Panc1 (cell line): ENCODE measurements around the gene IFI30. TPM values are rescaled to one million over a fixed set of nuclear protein-coding genes. Genes with fewer than 3 reads are reported as not detected.

Experiments used
- ATAC-seq: fragments of 200-7000 bp; cut with Tn5 transposase; 2 replicates; pipeline ENCODE4 v1.9.1; 2020; ENCODE audit warnings: mild to moderate bottlenecking, moderate library complexity
- BruUV-seq: library from RNA; stranded (reverse); fragments of 400-500 nt; replicated peaks from 2 replicates; lab custom pipeline; 2021; lab: Mats Ljungman, UMichigan
- CTCF ChIA-PET: fragments of 300-600 bp; sonication (Branson Sonifier 250); formaldehyde crosslinking; loops from one replicate; lab custom pipeline; 2022; ENCODE audit warnings: antibody characterized with exemption; lab: Charles Lee
- POLR2A ChIA-PET: fragments of 300-600 bp; sonication (Branson Sonifier 250); formaldehyde crosslinking; loops from one replicate; lab custom pipeline; 2022; ENCODE audit warnings: antibody characterized with exemption; lab: Charles Lee
- DNase-seq: peaks from one replicate; pipeline ENCODE4 v3.0.0-alpha.2; 2010; ENCODE audit warnings: low read depth, low spot score
- H3K27ac ChIP-seq: 2 replicates; pipeline ENCODE4 v1.5.1; 2011; ENCODE audit warnings: mild to moderate bottlenecking, low read length, inconsistent platforms
- H3K27me3 ChIP-seq: fragments of 200-500 bp; sonication (Bioruptor generic); 2 replicates; pipeline ENCODE4 v1.6.0; 2014; ENCODE audit warnings: low read length, inconsistent platforms; ENCODE audit not compliant: control insufficient read depth, insufficient read depth
- H3K36me3 ChIP-seq: fragments of 200-500 bp; sonication (Bioruptor generic); 2 replicates; pipeline ENCODE4 v1.5.1; 2014; ENCODE audit warnings: inconsistent platforms, mild to moderate bottlenecking, low read length, moderate library complexity; ENCODE audit not compliant: control insufficient read depth, insufficient read depth
- H3K4me1 ChIP-seq: 2 replicates; pipeline ENCODE4 v1.5.1; 2011; ENCODE audit warnings: inconsistent platforms, mild to moderate bottlenecking, low read length, moderate library complexity; ENCODE audit not compliant: control insufficient read depth, insufficient read depth
- H3K4me3 ChIP-seq, 2 experiments: 2 replicates each; pipeline ENCODE4 v1.5.1; 2011 to 2012; ENCODE audit warnings: low read depth in 2 of 2, low read length in 2 of 2, mild to moderate bottlenecking in 2 of 2, inconsistent platforms in 1 of 2, moderate library complexity in 1 of 2
- H3K9me3 ChIP-seq: fragments of 200-500 bp; sonication (Bioruptor generic); 2 replicates; pipeline ENCODE4 v1.5.1; 2014; ENCODE audit warnings: low read depth, mild to moderate bottlenecking, inconsistent platforms, low read length, moderate library complexity; ENCODE audit not compliant: control insufficient read depth, insufficient read depth
- CTCF ChIP-seq: fragments of 450-650 bp; IDR thresholded peaks from 2 replicates; pipeline ENCODE4 v1.5.1; 2017; ENCODE audit warnings: mild to moderate bottlenecking
- POLR2AphosphoS5 ChIP-seq: IDR thresholded peaks from 2 replicates; pipeline ENCODE4 v1.6.1; 2012; ENCODE audit warnings: mild to moderate bottlenecking, low read depth, low read length, moderate library complexity
- REST ChIP-seq, 2 experiments: IDR thresholded peaks; 2 replicates each; pipeline ENCODE4 v1.6.1; 2011 to 2012; ENCODE audit warnings: low read depth in 2 of 2, control low read depth in 1 of 2, low read length in 1 of 2, mild to moderate bottlenecking in 1 of 2, moderate library complexity in 1 of 2; ENCODE audit not compliant: insufficient read depth in 1 of 2
- SIN3A ChIP-seq: IDR thresholded peaks from 2 replicates; pipeline ENCODE4 v1.6.1; 2012; ENCODE audit warnings: low read depth, mild to moderate bottlenecking, low read length, moderate library complexity, borderline replicate concordance; ENCODE audit not compliant: insufficient read depth
- TCF7L2 ChIP-seq: IDR thresholded peaks from 2 replicates; pipeline ENCODE4 v1.6.1; 2011; ENCODE audit warnings: mild to moderate bottlenecking, low read depth, low read length, inconsistent platforms
- in situ Hi-C: cut with HindIII; loops from 2 replicates; pipeline ENCODE4 v1.10.0; 2016; ENCODE audit warnings: low sequenced_read_pairs, low pct_unique_long_range_greater_than_20kb
- intact Hi-C: fragments of 100-400 bp; cut with micrococcal nuclease; formaldehyde crosslinking; loops from one replicate; pipeline ENCODE4 v1.10.0; 2022; ENCODE audit not compliant: unreplicated experiment
- total RNA-seq: library from RNA; stranded (reverse); gene quantifications from one replicate; pipeline ENCODE4 v1.2.1, GENCODE V29; 2021; ENCODE audit not compliant: unreplicated experiment

The IFI30 gene
- total RNA-seq, 1 experiment from 2014 or later: 39.7 TPM

- POLR2A ChIA-PET: interaction anchor here (0.8 kb wide), 1 partner anchor 31 kb away, joined by 5 read pairs; no protein-coding TSS in a partner anchor
Observed at GRCh38 chr19:18140473-18140872, 33.1 kb upstream of the IFI30 start.

GRCh38 chr19:18141031-18141430 is 32.6 kb upstream of the IFI30 start:
- TF ChIP-seq POLR2AphosphoS5 (no peak), CTCF (no peak), REST (IDR thresholded peaks at IDR 0.05; ENCODE audit: insufficient read depth in 1 of 2, low read depth in 2 of 2, low read length in 1 of 2) (no peak), SIN3A (no peak), TCF7L2 (no peak)
- BruUV-seq: no TSS peak
- intact Hi-C loops: no loop called here
- DNase-seq: no peak
- Histone ChIP-seq H3K27ac (no peak overlapping the region), H3K4me1 (no peaks in the 10 kb centered on the region), H3K36me3 (no peaks in the 10 kb centered on the region), H3K27me3 (no peaks in the 10 kb centered on the region), H3K4me3 (no peak overlapping the region), H3K9me3 (no peaks in the 10 kb centered on the region)
- CTCF ChIA-PET: interaction anchor here (0.6 kb wide), 2 partner anchors 31 to 69 kb away, joined by 5 to 9 read pairs; no protein-coding TSS in a partner anchor
- in situ Hi-C loops: no loop called here
- ATAC-seq: no peak
- POLR2A ChIA-PET: interaction anchor here (0.8 kb wide), 1 partner anchor 31 kb away, joined by 5 read pairs; no protein-coding TSS in a partner anchor

More at GRCh38 chr19:18140473-18140872, 33.1 kb upstream of the IFI30 start:
- Histone ChIP-seq H3K4me3 (no peak overlapping the region), H3K9me3 (no peaks in the 10 kb centered on the region), H3K27ac (no peak overlapping the region), H3K4me1 (no peaks in the 10 kb centered on the region), H3K36me3 (no peaks in the 10 kb centered on the region), H3K27me3 (no peaks in the 10 kb centered on the region)
- TF ChIP-seq TCF7L2 (no peak), SIN3A (no peak), CTCF (no peak), POLR2AphosphoS5 (no peak), REST (IDR thresholded peaks at IDR 0.05; ENCODE audit: insufficient read depth in 1 of 2, low read depth in 2 of 2, low read length in 1 of 2) (no peak)
- in situ Hi-C loops: no loop called here
- intact Hi-C loops: no loop called here
- ATAC-seq: no peak
- CTCF ChIA-PET: interaction anchor here (0.6 kb wide), 1 partner anchor 37 kb away, joined by 5 read pairs; no protein-coding TSS in a partner anchor
- no TSS peak for BruUV-seq
- no peak for DNase-seq
